A549 (cell line): ENCODE results near the gene GARNL3. TPM values are rescaled to one million over a fixed set of nuclear protein-coding genes. Genes with fewer than 3 reads are reported as not detected.
A peak's percentile ranks its signal among the peaks of the same experiment; 100 is the strongest.

Source experiments
- ATAC-seq, 2 experiments: fragments of 200-7000 bp in 1 of 2; fragments of >200 bp in 1 of 2; cut with Nextera tagmentation in 1 of 2; cut with Tn5 transposase in 1 of 2; 3 replicates each; pipeline versions ENCODE4 v1.8.0 to v1.9.1; 2018 to 2020; ENCODE audit warnings: mild to moderate bottlenecking in 1 of 2, moderate library complexity in 1 of 2
- CTCF ChIA-PET: fragments of 300-600 bp; sonication (Branson Sonifier 250); formaldehyde crosslinking; extraction: SDS; loops from one replicate; lab custom pipeline; 2021; ENCODE audit warnings: antibody characterized with exemption, inconsistent platforms; lab: Yijun Ruan, JAX
- POLR2A ChIA-PET: fragments of 350-600 bp; formaldehyde crosslinking; extraction: SDS; loops from one replicate; lab custom pipeline; 2021; ENCODE audit warnings: antibody characterized with exemption, inconsistent platforms; lab: Yijun Ruan, JAX
- DNase-seq, 2 experiments: peaks; one replicate each; pipeline versions ENCODE4 v3.0.0 to v3.0.0-alpha.2; 2011 to 2016; ENCODE audit warnings: low read depth in 1 of 2, low spot score in 1 of 2
- FAIRE-seq: peaks from 2 replicates; lab custom pipeline; 2011; peaks lifted over from hg19 to GRCh38; lab: Jason Lieb, UNC
- H3K27ac ChIP-seq, 2 experiments: fragments of >200 bp; sonication (Bioruptor Twin); formaldehyde crosslinking; 3 replicates each; pipeline ENCODE4 v1.5.1; 2016 to 2017
- H3K4me1 ChIP-seq: fragments of >200 bp; sonication (Bioruptor Twin); formaldehyde crosslinking; 3 replicates; pipeline ENCODE4 v1.6.1; 2016
- H3K4me2 ChIP-seq: fragments of >200 bp; sonication (Bioruptor Twin); formaldehyde crosslinking; 3 replicates; pipeline ENCODE4 v1.6.1; 2016
- H3K4me3 ChIP-seq: fragments of >200 bp; sonication (Bioruptor Twin); formaldehyde crosslinking; 3 replicates; pipeline ENCODE4 v1.5.1; 2016
- H3K9me3 ChIP-seq: fragments of >200 bp; sonication (Bioruptor Twin); formaldehyde crosslinking; 3 replicates; pipeline ENCODE4 v1.6.1; 2016
- FOSL2 ChIP-seq, 2 experiments: fragments of 450-650 bp in 1 of 2; fragments of >200 bp in 1 of 2; sonication (Bioruptor Twin) in 1 of 2; formaldehyde crosslinking; IDR thresholded peaks; 2 replicates each; pipeline versions ENCODE4 v1.5.0 to v1.6.1; 2016 to 2020; ENCODE audit warnings: mild to moderate bottlenecking in 1 of 2, moderate library complexity in 1 of 2
- HEYL ChIP-seq: fragments of 250-450 bp; sonication (Bioruptor Pico); IDR thresholded peaks from 2 replicates; pipeline ENCODE4 v1.8.0; 2021; ENCODE audit warnings: mild to moderate bottlenecking, moderate library complexity
- HOXB13 ChIP-seq: fragments of 250-450 bp; sonication (Bioruptor Pico); IDR thresholded peaks from 2 replicates; pipeline ENCODE4 v1.5.0; 2020; ENCODE audit warnings: low read depth, mild to moderate bottlenecking, moderate library complexity
- KDM5A ChIP-seq: fragments of 200-600 bp; sonication (generic); IDR thresholded peaks from 2 replicates; pipeline ENCODE4 v1.6.1; 2016; ENCODE audit warnings: antibody characterized with exemption, mild to moderate bottlenecking
- MAFK ChIP-seq: fragments of 450-650 bp; IDR thresholded peaks from 2 replicates; pipeline ENCODE4 v1.6.1; 2014; ENCODE audit not compliant: partially characterized antibody
- MYC ChIP-seq: IDR thresholded peaks from 2 replicates; pipeline ENCODE4 v1.6.1; 2012; ENCODE audit warnings: mild to moderate bottlenecking, inconsistent platforms, low read length, improper control_type of control experiment, borderline replicate concordance
- NFE2L2 ChIP-seq: fragments of 150-350 bp; conservative IDR thresholded peaks from 2 replicates; pipeline ENCODE4 v1.6.1; 2014; ENCODE audit warnings: low read length
- NPAS2 ChIP-seq: fragments of 250-450 bp; sonication (Bioruptor Pico); IDR thresholded peaks from 2 replicates; pipeline ENCODE4 v1.8.0; 2022; ENCODE audit warnings: mild to moderate bottlenecking, moderate library complexity, borderline replicate concordance
- NR3C1 ChIP-seq: fragments of >200 bp; sonication (Bioruptor Twin); formaldehyde crosslinking; IDR thresholded peaks from 3 replicates; pipeline ENCODE4 v1.6.1; 2017
- PHF8 ChIP-seq: fragments of 200-600 bp; sonication (generic); IDR thresholded peaks from 2 replicates; pipeline ENCODE4 v1.6.1; 2016; ENCODE audit warnings: low read depth, mild to moderate bottlenecking, antibody characterized with exemption, moderate library complexity, borderline replicate concordance
- POLR2A ChIP-seq: IDR thresholded peaks from 2 replicates; pipeline ENCODE4 v1.6.1; 2012; ENCODE audit warnings: mild to moderate bottlenecking, low read length
- POLR2AphosphoS2 ChIP-seq: conservative IDR thresholded peaks from 2 replicates; pipeline ENCODE4 v1.6.1; 2012; ENCODE audit warnings: low read length, improper control_type of control experiment, inconsistent platforms
- RAD21 ChIP-seq, 2 experiments: fragments of >200 bp in 1 of 2; sonication (Bioruptor Twin) in 1 of 2; formaldehyde crosslinking in 1 of 2; IDR thresholded peaks in 1 of 2; conservative IDR thresholded peaks in 1 of 2; 2 replicates in 1 of 2; 3 replicates in 1 of 2; pipeline ENCODE4 v1.6.1; 2012 to 2018; ENCODE audit warnings: inconsistent platforms in 1 of 2
- RCOR1 ChIP-seq: fragments of 150-350 bp; IDR thresholded peaks from 2 replicates; pipeline ENCODE4 v1.6.1; 2014; ENCODE audit warnings: antibody characterized with exemption, low read length, low read depth
- RFX5 ChIP-seq: fragments of 450-650 bp; IDR thresholded peaks from 2 replicates; pipeline ENCODE4 v1.7.1; 2014; ENCODE audit warnings: antibody characterized with exemption, mild to moderate bottlenecking, moderate library complexity
- RNF2 ChIP-seq: fragments of 200-600 bp; sonication (generic); IDR thresholded peaks from 2 replicates; pipeline ENCODE4 v1.6.1; 2016; ENCODE audit warnings: low read depth, mild to moderate bottlenecking, antibody characterized with exemption, moderate library complexity, borderline replicate concordance
- SMC3 ChIP-seq: fragments of >200 bp; sonication (Bioruptor Twin); formaldehyde crosslinking; IDR thresholded peaks from 3 replicates; pipeline ENCODE4 v1.6.1; 2018; ENCODE audit warnings: inconsistent platforms
- ZC3H11A ChIP-seq: fragments of 450-650 bp; IDR thresholded peaks from 2 replicates; pipeline ENCODE4 v1.6.1; 2014; ENCODE audit warnings: antibody characterized with exemption, mild to moderate bottlenecking
- ZFP36 ChIP-seq: fragments of 450-650 bp; IDR thresholded peaks from 2 replicates; pipeline ENCODE4 v1.6.1; 2014; ENCODE audit warnings: borderline replicate concordance; ENCODE audit not compliant: partially characterized antibody
- ZNF302 ChIP-seq: fragments of 250-450 bp; sonication (Bioruptor Pico); IDR thresholded peaks from 2 replicates; pipeline ENCODE4 v1.9.0; 2021; ENCODE audit warnings: inconsistent platforms, mild to moderate bottlenecking, moderate library complexity
- WGBS: methylation state at CpG from one replicate; pipeline ENCODE4 v1.1.6; 2017; ENCODE audit errors: missing lambda C conversion rate; 5-methylcytosine and 5-hydroxymethylcytosine counted together
- polyA plus RNA-seq, 4 experiments: library from polyadenylated mRNA; depleted of rRNA in 3 of 4; stranded (reverse); fragments of >200 nt; fragmentation: RNase III in 1 of 4; extraction: RNeasy Plus Mini Kit Qiagen cat#74134 plus additional on column Dnase treatment in 1 of 4; gene quantifications; 2 replicates in 3 of 4; 3 replicates in 1 of 4; pipeline ENCODE4 v1.2.3, GENCODE V29; 2011 to 2017
- TF ChIP-seq, protein P1 (sequence below): fragments of >200 bp; sonication (Bioruptor Twin); formaldehyde crosslinking; IDR thresholded peaks from 3 replicates; pipeline ENCODE4 v1.5.1; 2016
- TF ChIP-seq, protein P2 (sequence below): fragments of 150-350 bp; IDR thresholded peaks from 2 replicates; pipeline ENCODE4 v1.6.1; 2014; ENCODE audit warnings: low read depth, mild to moderate bottlenecking, low read length
- TF ChIP-seq, protein P3 (sequence below): fragments of 250-450 bp; sonication (Bioruptor Pico); IDR thresholded peaks from 2 replicates; pipeline ENCODE4 v1.5.0; 2020; ENCODE audit warnings: low read depth, mild to moderate bottlenecking, moderate library complexity
- TF ChIP-seq, protein P4 (sequence below): fragments of 450-650 bp; IDR thresholded peaks from 2 replicates; pipeline ENCODE4 v1.6.1; 2014; ENCODE audit warnings: antibody characterized with exemption

GARNL3 gene
- polyA plus RNA-seq, 2 of the 4 experiments (the other 2 are of a cell fraction) = 2.9 to 5.1 TPM

DNA sequence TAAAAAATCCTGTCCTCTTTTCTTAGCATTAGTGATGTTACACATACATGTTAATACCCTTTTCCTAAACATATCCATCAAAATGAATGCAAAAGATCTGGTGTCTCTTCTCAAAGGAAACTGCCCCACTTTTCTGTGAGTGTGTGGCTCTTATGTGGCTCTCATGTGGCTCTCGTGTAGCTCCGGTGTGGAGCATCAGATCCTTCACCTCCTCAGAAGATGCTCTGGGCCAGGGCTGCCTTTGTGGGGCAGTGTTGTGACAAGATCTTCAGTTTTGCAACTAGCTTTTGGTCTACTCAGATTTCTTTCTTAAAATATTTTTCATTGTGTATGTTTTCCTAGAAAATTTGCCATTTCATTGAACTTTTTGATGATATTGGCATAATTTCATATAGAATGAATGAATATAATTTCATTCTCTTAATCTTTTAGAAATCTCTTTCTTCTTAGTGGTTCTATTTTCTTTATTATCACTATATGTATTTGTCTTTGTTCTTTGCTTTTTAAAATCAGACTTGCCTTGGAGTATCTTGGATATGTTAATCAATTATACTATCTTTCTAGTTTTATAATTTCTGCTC lies 19.4 kb downstream of the GARNL3 start:
- TF ChIP-seq RCOR1 (no peak), SMC3 (peak; percentile 55), PHF8 (no peak), MAFK (peak; percentile 63), KDM5A (no peak), RNF2 (no peak), POLR2AphosphoS2 (no peak), RFX5 (no peak), POLR2A (no peak), HOXB13 (CRISPR knock-in tag) (no peak), NPAS2 (no peak), NR3C1 (no peak), RAD21 (conservative IDR thresholded peaks at IDR 0.05 in 1 of 2, IDR thresholded peaks at IDR 0.05 in 1 of 2) (peak; percentile 64 to 69)
- TF ChIP-seq, protein P1, sequence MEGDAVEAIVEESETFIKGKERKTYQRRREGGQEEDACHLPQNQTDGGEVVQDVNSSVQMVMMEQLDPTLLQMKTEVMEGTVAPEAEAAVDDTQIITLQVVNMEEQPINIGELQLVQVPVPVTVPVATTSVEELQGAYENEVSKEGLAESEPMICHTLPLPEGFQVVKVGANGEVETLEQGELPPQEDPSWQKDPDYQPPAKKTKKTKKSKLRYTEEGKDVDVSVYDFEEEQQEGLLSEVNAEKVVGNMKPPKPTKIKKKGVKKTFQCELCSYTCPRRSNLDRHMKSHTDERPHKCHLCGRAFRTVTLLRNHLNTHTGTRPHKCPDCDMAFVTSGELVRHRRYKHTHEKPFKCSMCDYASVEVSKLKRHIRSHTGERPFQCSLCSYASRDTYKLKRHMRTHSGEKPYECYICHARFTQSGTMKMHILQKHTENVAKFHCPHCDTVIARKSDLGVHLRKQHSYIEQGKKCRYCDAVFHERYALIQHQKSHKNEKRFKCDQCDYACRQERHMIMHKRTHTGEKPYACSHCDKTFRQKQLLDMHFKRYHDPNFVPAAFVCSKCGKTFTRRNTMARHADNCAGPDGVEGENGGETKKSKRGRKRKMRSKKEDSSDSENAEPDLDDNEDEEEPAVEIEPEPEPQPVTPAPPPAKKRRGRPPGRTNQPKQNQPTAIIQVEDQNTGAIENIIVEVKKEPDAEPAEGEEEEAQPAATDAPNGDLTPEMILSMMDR = peak; percentile 54
- TF ChIP-seq, protein P2, sequence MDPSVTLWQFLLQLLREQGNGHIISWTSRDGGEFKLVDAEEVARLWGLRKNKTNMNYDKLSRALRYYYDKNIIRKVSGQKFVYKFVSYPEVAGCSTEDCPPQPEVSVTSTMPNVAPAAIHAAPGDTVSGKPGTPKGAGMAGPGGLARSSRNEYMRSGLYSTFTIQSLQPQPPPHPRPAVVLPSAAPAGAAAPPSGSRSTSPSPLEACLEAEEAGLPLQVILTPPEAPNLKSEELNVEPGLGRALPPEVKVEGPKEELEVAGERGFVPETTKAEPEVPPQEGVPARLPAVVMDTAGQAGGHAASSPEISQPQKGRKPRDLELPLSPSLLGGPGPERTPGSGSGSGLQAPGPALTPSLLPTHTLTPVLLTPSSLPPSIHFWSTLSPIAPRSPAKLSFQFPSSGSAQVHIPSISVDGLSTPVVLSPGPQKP = no peak
- Histone ChIP-seq H3K9me3 (no peaks in the 10 kb centered on the region), H3K4me1 (no peaks in the 10 kb centered on the region), H3K4me2 (no peak overlapping the region), H3K27ac (no peak overlapping the region), H3K4me3 (no peak overlapping the region)
- ATAC-seq = peak; percentile 75 to 89
- POLR2A ChIA-PET = interaction anchor here (1.1 kb wide), 1 partner anchor 167 kb away, joined by 6 read pairs; the partner anchor contains the start of genes LRSAM1 and RPL12
- WGBS = 50% methylated on average over 2 of the region's 2 CpGs
- no peak for FAIRE-seq
- CTCF ChIA-PET = interaction anchor here (0.8 to 2.0 kb wide), 11 partner anchors 10 to 171 kb away, joined by 3 to 7 read pairs (median 3); partner anchors contain the start of gene SLC2A8
- peak; percentile 7 to 55 for DNase-seq

DNA sequence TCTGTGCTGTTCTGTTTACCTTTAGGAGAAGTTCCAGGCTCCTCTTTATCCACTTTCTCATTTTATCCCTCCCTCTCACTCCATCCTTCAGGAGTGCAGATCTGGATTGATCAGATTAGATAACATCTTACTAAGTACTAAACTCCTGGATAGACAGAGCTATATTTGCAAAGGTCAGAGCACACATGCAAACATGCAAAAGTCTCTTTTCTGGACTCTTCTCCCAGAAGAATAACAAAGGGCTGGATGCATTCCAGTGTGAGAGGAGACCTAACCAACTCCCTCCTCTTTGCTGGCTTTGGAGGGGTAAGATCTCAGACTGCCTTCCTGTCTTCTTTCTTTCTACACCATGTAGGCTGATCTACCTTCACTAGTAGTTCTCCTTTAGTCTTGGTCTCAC lies 21.4 kb downstream of the GARNL3 start:
- DNase-seq = no peak
- no peaks in the 10 kb centered on the region for H3K4me1 ChIP-seq
- no peak for ATAC-seq
- H3K9me3 ChIP-seq = no peaks in the 10 kb centered on the region
- H3K27ac ChIP-seq = no peak overlapping the region
- ChIA-PET CTCF (no interaction called here), POLR2A (no interaction called here)
- TF ChIP-seq, protein P3, sequence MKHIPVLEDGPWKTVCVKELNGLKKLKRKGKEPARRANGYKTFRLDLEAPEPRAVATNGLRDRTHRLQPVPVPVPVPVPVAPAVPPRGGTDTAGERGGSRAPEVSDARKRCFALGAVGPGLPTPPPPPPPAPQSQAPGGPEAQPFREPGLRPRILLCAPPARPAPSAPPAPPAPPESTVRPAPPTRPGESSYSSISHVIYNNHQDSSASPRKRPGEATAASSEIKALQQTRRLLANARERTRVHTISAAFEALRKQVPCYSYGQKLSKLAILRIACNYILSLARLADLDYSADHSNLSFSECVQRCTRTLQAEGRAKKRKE (CRISPR knock-in tag) = no peak
- no peak for TF ChIP-seq ZFP36
- TF ChIP-seq, protein P4, sequence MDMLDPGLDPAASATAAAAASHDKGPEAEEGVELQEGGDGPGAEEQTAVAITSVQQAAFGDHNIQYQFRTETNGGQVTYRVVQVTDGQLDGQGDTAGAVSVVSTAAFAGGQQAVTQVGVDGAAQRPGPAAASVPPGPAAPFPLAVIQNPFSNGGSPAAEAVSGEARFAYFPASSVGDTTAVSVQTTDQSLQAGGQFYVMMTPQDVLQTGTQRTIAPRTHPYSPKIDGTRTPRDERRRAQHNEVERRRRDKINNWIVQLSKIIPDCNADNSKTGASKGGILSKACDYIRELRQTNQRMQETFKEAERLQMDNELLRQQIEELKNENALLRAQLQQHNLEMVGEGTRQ = no peak
- no peak for TF ChIP-seq RNF2
- no peak for TF ChIP-seq NPAS2
- no peak for TF ChIP-seq ZC3H11A
- TF ChIP-seq FOSL2 (IDR thresholded peaks at IDR 0.05) = no peak
- no peak for TF ChIP-seq FOSL2 (CRISPR knock-in tag; IDR thresholded peaks at IDR 0.05)
- TF ChIP-seq ZNF302 (CRISPR knock-in tag) = no peak
- no peak for TF ChIP-seq NFE2L2
- no peak for TF ChIP-seq HEYL (CRISPR knock-in tag)
- TF ChIP-seq MYC = no peak
- H3K4me3 ChIP-seq = no peak overlapping the region
- FAIRE-seq = no peak
- H3K4me2 ChIP-seq = no peak overlapping the region
